SIG-M5 treated with dmso at 0.1 percent for 504 hours (cell line): Measurements from ENCODE around the gene MLXIPL.
A peak's percentile ranks its signal among the peaks of the same experiment; 100 is the strongest.
"Not testable (repeated sequence)": the region's sequence is repeated elsewhere in the genome, so short reads cannot be mapped to it uniquely, and the experiment has no call there.

Experiments used
- DNase-seq: peaks from one replicate; lab custom pipeline; 2025; ENCODE audit not compliant: unreplicated experiment; lab: John Stamatoyannopoulos, UW

The MLXIPL gene

DNA sequence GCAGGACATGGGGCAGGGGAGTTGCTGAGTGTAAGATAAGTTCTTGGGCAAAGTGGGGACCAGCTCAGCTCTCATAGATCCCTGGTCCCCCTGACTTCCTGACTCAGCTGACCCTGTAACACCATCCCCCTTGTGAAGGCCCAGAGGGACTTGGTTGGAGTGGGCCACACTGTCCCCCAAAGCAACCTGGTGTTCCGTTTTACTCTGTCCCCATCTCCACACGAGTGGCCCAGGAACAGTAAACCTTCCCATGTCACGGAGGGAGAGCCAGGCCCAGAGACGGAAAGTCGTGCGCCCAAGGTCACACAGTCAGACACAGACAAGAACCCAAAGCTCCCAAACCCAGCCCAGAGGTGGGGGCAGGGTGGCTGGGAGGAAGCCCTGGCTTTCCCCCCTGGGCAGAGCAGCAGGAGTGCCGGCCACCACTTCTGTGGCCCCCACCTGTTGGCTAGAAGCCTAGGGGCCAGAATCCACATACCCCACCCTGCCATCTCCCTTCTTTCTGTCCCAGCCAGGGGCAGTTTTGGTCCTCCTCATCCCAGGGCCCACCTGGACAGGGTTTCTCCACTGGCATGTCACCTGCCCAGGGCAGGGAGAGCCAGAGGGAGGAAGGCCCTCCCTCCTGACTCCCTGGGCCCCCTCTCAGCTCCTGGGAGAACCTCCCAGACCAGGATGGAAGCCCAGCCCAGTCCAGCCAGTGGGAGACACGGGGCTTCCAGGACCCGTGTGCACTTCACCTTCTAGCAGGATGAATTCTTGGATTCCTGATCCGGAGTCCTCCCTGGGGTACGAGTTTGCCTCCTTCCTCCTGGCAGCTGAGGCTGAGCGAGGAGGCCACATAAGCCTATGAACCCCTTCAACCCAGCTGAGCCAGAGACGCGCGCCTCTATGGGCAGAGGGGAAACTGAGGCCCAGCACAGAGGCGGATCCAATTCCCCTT is 22.7 kb upstream of the MLXIPL start:
- DNase-seq, result no peak

DNA sequence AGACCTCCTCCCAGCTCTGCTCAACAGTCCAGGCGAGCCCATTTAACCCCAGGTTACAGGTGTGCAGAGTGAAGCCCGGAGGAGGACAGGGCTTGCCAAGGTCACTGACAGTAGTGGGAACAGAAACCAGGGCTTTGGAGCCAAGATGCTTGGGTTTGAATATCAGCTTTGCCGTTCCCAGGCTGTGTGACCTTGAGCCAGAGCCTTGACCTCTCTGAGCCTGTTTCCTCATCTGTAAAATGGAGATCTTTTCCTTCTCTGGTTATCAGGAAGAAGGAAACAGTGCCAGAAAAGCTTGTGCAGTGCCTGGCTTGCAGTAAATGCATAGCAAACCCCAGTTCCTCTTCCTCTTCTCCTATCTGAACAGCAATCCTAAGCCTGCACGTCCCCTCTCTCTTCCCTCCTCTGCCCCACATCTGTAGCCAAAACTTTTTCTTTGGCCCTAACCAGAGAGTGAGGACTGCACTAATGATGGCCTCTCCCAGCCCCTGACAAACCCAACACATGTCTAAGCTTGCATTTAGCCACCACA is 21.4 kb upstream of the MLXIPL start:
- DNase-seq, result peak; percentile 34

DNA sequence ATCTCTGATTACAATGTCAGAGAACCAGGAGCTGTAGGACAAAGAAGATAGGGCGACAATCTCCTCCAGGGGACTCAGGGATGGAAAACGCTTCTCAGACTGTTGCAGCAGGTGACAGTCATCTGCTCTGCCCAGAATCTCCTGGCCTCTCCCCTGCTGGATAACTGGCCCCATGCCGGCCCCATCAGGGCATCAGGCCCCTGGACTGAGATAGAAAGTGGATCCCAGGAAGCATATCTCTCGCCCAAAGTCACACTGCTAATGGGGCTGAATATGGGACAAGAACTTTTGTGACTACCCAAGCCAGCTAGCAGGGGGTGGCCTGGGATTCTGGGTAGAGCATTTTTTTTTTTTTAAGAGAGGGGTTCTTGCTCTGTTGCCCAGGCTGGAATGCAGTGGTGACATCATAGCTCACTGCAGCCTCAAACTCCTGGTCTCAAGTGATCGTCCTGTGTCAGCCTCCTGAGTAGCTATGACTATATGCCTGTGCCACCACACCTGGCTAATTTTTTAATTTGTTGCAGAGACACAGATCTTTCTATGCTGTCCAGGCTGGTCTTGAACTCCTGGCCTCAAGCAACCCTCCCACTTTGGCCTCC is 20.5 kb upstream of the MLXIPL start:
- DNase-seq, result no peak

DNA sequence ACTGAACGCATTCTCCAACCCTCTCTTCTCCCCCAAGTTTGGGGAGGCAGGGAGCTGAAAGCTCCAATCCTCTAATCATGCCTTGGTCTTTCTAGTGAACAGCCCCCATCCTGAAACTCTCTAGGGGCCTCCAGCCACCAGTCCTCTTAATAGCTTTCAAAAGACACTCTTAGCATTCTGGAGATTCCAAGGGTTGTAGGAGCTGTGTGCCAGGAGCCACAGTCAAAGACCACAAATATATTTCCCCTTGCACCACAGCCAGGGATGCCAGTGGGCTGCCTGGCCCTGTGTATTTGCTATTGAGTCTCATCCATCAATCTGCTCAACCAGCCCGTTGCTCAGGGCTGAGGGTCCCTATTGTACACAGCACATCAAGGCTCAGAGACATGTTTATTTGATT is 18.5 kb upstream of the MLXIPL start:
- no peak for DNase-seq

DNA sequence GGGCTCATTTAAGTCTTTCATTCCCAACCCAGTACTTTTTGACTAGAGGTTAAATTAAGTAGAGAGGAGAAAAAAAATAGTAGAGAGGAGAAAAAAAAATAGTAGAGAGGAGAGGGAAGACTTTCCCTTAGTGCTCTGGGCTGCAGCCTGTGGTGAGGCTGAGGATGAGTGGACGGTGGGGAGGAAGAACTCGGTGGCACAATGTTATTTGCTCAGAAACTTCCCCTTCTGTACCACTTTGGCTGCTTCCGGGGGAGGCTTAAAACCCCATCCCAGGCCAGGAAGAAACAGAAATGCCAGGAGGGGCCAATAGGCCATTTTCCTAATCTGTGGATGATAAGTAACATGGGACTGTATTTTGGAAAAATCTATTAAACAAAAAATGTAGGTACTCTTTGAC is 14.6 kb upstream of the MLXIPL start:
- peak; percentile 39 for DNase-seq

DNA sequence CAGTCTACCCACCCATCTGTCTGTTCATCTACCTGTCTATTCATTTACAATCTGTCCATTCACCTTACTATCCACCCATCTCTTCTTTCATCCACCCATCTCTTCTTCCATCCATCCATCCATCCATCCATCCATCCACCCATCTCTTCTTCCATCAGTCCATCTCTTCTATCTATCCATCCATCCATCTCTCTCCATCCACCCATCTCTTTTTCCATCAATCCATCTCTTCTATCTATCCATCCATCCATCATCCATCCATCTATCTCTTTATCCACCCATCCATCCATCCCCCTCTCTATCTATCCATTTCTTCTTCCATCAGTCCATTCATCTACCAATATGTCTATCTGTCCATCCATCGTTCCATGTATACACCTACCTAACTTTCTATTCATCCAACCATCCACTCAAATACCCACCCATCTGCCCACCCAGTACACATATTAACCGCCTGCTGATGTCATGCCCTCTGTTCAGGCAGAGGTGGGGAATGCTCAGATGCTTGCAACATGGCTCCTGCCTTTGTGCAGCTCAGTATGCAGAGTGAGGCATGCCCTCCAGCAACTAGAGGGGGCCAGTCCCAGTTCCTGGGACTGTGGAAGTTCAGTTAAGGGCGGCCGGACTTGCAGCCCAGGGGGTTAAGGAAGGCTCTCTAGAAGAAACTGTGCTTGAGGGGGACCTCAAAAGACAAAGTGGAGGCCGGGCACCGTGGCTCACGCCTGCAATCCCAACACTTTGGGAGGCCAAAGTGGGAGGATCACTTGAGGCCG is 11.3 kb upstream of the MLXIPL start:
- DNase-seq, result no peak

DNA sequence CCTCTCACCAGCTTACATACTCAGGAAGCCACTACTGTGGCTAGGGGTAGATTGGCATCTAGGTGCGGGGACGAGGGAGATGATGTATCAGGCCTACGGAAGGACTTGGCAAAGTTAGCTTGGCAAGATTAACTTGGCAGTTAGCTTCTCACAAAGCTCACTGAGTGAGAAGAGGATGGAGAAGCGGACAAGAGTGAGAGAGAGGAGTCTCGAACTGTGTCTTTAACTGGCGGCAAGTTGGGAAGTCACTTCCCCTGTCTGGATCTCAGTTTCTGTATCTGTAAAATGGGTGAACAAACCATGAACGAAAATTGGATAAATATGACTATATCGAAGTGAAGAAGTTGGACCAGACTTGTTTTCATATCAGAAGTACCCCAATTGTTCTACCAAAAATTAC is 9.5 kb upstream of the MLXIPL start:
- no peak for DNase-seq

DNA sequence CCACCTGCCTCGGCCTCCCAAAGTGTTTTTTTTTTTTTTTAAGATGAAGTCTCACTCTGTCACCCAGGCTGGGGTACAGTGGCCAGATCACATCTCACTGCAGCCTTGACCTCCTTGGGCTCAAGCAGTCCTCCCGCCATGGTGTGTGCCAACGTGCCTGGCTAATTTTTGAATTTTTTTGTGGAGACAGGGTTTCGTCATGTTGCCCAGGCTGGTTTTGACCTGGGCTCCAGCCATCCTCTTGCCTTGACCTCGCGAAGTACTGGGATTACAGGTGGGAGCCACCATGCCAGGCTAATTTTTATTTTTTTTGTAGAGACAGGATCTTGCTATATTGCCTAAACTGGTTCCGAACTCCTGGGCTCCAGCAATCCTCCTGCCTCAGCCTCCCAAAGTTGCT is 9.0 kb upstream of the MLXIPL start:
- DNase-seq, result no peak

DNA sequence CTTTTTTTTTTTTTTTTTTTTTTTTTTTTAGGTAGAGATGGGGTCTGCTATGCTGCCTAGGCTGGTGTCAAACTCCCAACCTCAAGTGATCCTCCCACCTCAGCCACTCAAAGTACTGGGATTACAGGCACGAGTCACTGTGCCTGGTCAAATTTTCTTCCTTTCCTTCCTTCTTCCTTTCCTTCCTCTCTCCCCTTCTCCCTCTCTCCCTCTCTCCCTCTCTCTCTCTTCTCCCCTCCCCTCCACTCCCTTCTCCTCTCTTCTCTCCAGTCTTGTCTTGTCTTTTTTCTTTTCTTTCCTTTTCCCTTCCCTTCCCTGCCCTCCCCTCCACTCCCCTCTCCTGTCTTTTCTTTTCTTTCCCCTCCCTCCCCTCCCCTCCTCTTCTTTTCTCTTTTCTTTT is 7.2 kb upstream of the MLXIPL start:
- no peak for DNase-seq

DNA sequence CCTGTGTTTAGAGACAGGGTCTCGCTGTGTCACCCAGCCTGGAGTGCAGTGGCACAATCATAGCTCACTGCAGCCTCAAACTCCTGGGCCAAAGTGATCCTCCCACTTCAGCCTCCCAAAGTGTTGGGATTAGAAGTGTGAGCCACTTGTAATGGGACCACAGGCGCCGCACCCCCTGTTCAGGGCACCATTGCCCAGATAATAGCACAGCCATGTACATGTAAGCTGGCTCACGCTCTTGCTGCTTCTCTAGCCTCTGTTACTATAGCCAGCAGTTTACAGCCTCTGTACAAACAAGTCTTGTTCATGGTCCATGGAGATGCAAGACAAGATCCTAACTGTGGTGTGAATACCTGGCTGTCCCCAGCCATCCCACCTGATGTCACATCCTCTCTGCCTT is 4.2 kb upstream of the MLXIPL start:
- DNase-seq, result no peak

DNA sequence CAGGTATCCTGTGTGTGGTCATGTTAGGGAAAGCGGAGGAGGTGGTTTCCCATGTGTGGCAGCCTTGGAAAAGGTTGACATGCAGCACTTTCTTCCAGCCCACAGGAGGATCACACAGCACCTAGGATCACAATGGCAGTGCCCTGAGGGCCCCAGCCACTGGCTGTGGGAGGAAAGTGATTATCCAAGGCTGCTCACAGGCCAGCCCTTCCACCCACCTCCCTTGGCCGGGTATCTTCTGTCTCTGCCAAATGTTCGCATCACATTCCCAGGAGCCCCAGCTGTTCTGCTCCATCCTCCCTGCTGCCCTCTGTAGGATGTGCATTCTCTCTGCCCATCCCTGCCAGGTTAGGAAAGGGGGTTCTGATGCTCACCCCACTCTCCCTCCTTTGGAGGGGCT is 2.5 kb upstream of the MLXIPL start:
- DNase-seq, result no peak

DNA sequence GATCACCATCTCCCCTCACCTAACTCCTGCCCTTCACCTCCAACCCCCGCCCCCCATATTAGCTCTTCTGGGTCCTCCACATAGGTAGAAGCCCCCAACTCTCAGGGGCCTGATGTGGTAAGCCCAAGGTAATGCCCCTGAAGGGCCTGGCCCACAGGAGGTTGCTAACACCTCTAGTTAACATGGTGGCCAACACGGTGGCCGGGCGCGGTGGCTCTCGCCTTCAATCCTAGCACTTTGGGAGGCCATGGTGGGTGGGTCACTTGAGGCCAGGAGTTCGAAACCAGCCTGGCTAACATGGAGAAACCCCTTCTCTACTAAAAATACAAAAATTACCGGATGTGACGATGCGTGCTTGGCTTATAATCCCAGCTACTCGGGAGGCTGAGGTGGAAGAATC is 954 bp upstream of the MLXIPL start:
- DNase-seq, result no peak

DNA sequence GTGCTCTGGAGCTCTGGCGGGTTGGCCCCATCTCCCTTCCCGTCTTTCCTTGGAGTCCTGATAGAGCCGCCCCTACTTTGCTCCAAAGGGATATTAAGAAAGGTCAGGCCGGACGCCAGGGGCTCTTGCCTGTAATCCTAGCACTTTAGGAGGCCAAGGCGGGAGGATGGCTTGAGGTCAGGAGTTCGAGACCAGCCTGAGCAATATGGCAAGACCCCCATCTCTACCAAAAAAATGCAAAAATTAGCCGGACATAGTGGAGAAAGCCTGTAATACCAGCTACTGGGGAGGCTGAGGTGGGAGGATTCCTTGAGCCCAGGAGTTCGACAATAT is 313 bp upstream of the MLXIPL start:
- DNase-seq, result no peak

DNA sequence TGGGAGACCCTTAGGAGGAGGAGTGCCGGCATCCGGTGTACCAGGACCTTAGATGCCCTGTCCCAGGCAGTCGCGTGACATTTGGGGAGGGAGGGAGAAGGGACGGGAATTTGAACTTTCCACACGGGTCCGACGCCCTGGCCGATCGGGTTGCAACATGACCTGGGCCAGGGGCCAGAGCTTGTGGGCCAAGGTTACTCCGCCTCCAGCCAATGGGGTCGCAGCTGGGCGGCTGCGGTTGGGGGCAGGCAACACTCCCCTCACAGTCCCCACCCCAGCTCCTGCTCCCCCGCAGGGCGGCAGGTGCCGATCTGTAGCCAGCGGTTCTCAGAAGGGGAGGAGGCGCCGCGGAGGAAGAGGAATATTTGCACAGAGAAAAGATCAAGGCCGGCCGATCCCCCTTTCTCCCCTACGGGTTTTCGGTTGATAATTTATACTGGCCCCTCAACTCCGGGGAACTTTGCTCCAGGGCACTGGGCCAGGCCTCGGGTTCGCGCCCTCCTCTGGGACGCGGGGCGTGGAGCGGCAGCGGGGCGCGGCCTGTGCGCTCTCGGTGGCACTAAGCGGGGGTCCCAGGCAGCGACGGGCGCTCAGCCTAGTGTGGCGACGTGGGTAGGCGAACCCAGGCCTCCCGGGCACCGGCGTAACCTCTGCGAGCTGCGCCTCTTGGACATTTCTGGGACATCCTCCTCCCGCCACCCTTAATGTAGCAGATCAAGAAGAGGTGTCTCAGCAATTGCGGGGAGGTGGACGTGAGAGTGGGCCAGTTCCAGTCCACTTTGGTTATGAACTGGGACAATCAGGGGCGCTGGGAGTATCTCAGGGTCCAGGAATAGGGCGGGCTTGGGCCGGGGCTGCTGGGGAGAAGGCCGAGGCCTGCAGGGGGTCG is 1.2 kb downstream of the MLXIPL start:
- DNase-seq, result no peak

DNA sequence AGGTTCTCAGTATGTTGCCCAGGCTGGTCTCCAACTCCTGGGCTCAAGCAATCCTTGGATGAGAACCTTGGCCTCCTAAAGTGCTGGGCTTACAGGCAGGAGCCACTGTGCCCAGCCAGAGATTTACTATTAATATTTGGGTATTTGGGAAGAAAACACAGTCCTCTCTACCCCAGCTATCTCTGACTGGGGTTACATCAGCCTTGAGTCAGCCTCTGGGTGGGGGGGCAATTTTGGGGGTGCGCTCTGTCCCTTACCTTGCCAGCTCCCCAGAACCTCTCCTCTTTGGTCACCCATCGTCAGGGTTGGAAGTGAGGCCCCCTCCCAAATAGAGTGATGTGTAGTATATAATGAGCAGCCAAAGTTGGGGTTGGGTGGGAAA is 1.8 kb downstream of the MLXIPL start:
- no peak for DNase-seq

DNA sequence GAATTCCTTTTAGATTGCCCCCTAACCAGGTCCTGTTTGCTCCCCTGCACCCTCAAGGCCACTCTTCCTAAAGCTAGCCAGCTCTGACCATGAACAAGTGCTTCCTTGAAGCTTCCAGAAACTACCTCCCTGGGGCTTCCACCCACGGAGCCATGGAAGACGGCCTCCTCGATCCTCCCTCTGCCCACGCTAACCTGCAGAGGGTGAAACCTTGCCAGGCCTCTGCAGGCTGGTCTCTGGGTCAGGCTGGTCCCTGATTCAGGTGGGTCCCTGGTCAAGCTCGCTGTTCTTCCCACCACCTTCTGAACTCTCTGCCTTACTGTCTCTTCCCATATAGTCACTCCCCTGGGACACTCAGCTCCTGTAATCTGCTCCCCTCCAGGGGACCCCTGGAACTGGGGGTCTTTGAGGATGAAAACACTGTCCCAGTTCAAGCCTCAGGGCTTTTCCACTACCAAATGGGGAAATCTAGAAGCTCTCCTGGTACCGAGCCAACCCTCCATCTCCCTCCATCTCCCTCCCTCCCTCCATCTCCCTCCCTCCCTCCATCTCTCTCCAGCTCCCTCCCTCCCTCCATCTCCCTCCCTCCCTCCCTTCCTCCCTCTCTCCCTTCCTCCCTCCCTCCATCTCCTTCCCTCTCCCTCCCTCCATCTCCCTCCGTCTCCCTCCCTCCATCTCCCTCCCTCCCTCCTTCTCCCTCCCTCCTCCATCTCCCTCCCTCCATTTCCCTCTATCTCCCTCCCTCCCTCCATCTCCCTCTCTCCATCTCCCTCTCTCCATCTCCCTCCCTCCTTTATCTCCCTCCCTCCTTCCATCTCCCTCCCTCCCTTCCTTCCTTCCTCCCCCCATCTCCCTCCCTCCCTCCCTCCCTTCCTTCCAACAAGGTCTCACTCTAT is 2.9 kb downstream of the MLXIPL start:
- no peak for DNase-seq

DNA sequence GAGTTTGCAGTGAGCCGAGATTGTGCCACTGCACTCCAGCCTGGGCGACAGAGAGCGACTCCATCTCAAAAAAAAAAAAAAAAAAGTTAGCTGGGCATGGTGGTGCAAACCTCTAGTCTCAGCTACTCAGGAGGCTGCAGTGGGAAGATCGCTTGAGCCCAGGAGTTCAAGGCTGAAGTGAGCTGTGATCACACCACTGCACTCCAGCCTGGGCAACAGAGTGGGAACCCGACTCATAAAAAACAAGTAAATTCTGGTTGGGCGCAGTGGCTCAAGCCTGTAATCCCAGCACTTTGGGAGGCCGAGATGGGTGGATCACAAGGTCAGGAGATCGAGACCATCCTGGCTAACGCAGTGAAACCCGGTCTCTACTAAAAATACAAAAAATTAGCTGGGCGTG is 4.9 kb downstream of the MLXIPL start:
- DNase-seq, result not testable (repeated sequence)

DNA sequence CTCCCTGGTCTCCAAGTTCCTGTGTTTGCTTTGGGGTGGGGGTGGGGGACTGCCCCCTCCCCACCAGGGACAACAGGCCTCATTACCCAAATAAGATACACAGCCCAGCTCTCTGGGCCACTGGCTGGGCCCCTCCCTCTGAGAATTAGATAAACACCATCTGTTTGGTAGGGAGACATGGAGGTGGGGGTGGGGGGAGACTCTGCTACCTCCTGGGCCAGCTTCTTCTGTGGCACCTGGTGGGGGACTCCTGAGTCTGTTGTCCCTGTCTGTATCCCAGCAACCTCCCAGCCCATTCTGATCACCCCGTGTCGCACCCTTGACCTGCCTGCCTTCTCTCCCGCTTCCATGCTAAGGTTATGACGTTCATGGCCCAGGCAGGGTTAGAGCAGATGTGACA is 5.8 kb downstream of the MLXIPL start:
- no peak for DNase-seq

DNA sequence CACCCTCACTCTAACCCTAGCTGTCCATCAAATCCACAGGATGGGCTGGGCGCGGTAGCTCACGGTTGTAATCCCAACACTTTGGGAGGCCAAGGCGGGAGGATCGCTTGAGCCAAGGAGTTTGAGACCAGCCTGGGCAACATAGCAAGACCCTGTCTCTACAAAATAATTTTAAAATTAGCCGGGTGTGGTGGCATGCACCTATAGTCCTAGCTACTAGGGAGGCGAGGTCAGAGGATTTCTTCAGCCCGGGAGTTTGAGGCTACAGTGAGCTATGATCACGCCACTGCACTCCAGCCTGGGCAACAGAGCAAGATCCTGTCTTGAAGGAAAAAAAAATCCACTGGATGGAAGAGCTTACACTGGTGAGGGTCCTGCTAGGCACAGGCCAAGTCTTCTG is 6.8 kb downstream of the MLXIPL start:
- not testable (repeated sequence) for DNase-seq

DNA sequence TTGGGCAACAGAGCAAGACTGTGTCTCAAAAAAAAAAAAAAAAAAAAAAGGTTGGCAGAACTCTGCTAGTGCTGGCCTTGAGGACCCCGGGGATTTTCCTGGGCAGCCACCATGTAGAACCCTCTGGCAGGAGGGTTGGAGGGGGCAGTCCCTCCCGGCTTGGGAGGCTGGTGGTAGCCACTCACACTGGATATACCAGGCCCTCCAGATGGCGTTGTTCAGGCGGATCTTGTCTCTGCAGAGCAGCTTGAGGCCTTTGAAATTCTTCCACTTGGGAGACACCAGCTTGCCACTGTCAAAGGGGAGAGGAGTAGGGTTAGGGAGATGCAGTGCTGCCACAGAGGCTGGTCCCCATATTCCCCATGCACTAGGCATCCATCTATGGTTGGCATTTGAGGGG is 8.4 kb downstream of the MLXIPL start:
- no peak for DNase-seq
